NCI-H2029 (cell line): ENCODE data around the gene MAGIX.

Experiments used
- DNase-seq: peaks from one replicate; lab custom pipeline; 2025; lab: John Stamatoyannopoulos, UW

MAGIX gene

DNA sequence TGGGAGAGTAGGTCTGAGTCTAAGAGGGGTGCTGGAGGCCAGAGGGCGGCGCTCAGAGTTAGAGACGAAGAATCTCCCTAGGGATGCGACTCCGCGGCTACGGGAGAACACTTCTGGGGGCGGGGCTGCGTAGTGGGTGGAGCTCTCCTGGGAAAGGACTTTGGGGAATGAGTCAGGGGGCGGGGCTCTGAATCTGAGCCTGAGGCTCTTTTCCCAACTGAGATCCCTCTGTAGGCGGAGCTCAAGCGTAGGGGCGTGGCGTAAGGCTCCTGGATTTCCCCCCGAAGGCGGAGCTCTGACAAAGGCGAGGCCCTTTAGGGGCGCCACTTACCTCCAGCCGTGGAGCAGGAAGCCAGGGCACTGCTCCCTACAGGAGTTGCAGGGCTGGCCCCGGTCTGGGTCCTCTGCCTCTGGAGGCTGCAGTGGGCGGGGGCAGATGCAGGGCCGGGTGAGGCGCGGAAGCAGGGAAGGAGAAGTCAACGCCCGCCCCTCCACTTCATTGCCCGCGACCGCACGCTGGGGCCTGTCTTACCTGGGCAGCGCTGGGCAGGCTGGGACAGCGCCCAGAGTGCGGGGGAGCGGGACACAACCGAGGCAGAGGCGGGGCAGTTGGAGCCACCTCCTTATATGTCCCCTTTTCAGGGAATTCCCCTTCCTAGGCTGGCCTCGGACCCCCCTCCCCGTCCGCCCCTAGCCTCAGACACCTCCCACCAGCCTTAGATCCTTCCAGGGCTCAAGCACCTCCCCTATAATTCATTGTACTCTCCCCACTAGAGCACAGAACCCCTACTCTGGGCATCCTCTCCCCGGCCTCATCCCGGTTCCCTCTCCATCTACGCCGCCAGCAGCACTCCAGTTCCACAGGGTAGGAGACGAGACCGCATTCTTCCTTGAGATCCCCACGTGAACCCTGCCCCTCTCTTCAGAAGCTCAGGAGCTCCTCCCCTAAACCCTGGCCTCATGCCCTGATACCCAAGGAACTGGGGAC, 22.0 kb downstream of the MAGIX start:
- peak; percentile 86 for DNase-seq

DNA sequence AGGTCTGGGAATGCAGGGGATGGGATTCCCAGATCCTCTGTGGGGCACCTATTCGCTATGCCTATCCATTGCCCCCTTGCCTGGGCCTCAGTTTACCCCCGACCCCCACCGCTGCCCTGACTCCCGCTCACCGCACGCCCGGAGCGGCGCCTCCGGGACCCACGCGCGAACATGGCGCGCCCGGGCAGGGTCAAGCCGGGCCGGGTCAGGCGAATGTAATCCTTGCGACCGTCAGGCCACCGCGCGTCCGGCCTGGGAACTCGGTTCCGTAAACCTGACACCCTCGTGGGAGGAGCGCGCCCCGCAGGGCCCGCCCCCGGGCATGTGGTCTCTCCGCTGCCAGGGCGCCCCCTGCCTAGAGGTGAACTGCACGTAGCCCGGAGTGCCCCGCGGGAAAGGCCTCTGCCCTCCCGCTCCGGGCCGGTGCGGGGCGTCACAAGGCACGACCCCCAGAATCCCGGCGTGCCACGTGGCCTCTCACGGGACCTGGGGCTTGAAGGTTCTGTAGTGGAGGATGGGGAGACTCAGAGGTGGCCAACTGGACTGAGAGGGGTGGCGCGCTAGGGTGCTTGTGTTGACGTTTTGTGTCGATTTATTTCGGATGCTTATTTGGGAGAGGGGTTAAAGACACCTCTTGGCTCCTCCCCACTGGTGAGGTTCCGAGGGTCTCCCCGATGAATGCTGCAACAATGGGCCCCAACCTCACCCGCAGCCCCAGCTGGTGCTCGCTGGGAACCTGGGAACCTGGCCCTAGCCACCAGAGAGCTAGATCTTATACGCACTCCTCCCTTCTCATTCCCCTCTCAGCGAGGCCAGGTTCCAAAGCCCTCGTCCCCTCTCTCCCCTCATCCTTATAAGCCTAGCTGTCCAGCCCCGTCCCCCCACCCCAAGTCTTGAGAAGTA, 23.8 kb downstream of the MAGIX start, which contains the start of gene PRICKLE3:
Gene PRICKLE3, minus strand, starts transcription at position 249 of the 903 bp plus-strand sequence. Its CDS starts 76 bp downstream, at position 173.
- DNase-seq: peak; percentile 48

GRCh38 chrX:49187028-49187394, 24.5 kb downstream of the MAGIX start:
- no peak for DNase-seq

DNA sequence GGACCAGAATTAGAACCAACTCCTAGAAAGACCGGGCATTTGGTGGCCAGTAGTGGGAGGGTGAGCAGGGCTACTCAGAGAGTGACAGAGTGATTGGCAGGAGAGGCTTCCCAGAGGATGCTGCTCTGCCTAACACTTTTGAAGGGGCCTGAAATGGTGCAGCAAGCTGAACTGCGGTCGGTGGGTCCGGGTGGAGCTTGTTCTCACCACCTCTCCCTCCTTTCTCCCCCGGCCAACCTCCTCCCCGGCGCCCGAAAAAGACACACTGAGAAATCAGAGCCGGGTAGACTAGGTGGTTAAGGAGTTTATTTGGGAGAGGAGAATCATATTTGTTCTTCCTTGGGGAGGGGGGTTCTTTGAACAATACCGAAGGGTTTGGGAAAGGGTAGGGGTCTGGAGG, 25.0 kb downstream of the MAGIX start:
- no peak for DNase-seq

DNA sequence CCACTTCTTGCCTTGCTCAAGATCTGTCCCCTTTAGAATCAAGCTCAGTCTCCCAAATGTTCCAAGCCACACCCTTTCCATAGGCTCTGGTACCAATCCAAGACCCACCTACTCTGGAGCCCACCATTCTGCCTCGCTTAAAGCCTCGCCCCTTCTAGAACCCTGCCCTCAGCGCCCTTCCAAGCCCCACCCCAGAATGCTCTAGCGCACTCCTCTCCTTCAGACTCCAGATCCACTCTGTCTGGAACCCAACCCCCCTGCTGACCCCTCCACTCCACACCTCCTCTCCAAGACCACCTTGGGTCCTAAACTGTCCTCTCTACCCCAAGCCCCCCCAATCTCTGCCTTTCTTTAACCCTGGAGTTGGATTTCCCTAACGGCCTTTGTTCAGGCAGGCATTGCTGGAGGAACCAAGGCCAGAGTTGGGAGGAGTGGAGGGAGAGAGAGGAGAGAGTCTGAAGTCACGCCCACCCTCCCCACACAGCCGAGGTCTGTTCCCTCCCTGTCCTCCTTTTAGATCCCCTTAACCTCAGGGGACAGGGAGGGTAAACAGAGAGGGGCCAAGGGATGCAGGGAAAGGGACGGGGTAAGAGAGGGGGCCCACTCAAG, 26.0 kb downstream of the MAGIX start:
- DNase-seq: no peak

DNA sequence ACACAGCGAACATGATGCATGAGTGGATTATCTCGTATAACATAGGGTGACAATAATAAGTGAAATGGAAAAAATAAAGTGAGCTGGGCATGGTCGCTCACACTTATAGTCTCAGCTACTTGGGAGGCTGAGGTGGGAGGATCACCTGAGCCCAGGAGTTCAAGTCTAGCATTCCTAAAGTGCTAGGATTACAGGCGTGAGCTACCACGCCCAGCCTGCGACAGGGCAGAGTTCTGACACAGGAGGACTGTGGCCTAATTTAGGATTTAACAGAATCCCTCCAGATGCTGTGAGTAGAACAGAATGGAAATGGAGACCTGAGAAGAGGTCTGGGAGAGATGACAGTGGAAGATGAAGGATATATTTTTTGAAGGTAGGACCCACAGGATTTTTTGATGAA, 27.0 kb downstream of the MAGIX start:
- no peak for DNase-seq

GRCh38 chrX:49190821-49191573, 28.4 kb downstream of the MAGIX start:
- DNase-seq: peak; percentile 96

DNA sequence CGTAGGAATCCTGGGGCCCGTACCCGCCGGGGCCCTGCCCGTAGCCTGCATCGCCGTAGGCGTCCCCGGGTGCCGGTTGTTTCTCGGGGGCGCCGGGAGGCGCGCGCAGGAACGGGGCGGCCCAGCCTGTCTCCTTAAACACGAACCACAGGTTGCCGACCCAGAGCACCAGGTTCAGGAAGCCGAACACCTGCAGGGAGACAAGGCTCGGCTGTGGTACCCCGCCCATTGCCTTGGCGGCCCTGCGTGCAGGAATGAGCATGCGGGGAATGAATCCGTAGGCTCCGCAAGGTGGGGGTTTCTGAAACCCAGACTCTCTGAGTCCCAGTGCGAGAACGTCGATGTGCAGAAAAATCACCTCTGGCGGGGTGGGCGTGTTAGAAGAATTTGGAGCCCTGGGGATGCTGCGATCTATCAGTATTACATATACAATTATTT, 29.0 kb downstream of the MAGIX start:
- DNase-seq: no peak

DNA sequence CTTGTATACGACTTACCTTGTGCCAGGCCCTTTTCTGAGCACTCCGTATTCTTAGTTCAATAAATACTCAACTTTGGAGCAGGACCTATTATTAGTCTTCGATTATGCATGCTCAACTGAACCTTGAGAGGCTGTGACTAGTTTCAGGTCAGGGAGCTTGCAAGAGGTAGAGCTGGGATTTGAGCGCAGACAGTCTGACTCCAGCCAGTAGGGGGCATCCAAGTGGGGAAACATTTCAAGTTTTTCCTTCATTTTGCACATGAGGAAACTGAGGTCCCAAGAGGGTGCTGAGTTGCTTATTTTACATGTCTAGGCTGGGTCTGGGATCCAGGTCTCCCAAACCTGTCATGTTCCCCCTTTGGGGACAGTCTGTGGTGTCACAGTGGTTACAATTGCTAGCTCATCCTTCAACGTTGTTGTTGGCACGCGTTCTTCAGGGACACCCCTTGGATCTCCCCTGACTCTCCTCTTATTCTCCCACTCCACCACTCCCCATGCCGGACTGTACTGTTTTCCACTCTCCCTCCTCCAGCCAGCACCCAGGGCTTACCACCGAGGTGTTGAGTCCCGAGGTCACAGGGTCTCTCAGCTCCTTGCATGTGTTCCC, 30.3 kb downstream of the MAGIX start:
- DNase-seq: no peak

DNA sequence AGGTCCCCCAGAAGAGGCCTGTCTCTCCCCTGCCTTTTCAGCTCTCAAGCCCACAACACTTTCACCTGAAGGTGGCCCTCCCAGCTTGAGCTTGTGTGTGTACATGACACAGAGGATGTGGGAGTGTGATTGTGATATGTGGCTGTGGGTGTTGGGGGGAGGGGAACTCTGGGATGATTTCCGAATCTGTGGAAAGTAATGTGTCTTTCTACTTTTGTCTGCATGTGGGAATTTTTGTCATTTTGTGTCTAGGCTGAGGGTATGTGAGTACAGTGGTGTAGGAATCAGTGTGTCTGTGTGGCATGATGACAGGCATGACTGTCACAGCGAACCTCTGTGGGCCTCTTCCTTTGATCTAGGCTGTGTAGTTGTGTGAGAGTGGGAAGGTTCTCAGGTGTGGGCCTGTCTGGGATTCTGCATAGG, 31.0 kb downstream of the MAGIX start:
- no peak for DNase-seq

DNA sequence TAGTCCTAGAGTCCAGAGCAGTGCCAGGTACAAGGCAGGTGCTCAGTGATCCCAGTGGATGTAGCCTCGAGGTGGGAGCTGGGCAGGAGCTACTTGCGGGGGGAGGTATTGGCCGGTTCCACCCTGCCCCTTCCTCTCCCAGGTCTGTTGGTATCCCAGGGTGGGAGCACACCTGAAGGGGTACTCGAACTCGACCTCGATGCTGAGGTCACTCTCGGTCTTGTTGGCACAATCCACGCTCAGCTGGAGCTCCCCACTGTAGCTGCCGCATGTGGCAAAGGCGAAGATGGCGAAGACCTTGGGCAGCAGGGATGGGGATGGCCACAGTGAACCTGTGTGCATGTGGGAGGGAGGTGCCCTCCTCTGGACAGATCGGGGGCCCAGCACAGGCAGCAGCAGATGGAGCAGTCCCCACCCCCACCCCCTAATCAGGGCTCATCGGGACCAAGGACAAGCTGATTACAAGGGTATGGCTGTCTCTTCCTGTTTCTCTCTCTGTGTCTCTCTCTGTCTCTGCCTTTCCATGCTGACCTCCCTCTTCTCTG, 35.1 kb downstream of the MAGIX start:
- no peak for DNase-seq

DNA sequence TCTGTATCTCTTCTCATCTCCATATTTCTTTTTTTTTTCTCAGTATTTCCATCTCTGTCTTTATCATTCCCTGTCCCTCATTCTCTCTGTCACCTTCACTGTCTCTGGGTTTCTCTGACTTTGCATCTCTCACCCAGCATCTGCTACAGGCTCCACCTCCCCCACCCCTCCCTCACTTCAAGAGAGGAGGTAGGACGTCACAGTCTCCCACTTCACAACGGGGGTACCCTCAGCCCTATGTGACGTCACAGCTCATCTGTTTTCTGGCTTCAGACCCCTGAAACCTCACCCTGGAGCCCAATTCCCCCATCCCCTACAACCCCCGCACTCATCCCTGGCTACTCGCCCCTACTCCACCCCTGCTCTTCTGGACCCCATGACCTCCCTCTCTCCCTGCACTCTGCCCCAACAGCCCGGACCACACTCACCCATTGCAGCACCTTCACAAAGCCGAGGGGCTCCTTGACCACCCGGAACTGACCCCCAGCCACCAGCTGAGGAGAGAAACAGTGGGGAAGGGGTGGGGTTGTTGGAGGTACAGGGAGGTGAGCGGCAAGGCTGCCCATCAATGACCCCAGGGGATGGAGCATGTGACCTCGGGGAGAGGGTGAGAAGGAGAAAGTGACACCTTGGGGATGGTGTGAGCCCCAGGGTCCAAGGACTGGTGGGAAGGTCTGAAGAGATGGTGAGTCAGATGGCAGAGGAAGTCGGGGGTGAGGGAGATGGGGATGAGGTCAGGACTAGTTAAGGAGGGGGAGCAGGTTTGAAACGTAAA, 36.2 kb downstream of the MAGIX start:
- no peak for DNase-seq

DNA sequence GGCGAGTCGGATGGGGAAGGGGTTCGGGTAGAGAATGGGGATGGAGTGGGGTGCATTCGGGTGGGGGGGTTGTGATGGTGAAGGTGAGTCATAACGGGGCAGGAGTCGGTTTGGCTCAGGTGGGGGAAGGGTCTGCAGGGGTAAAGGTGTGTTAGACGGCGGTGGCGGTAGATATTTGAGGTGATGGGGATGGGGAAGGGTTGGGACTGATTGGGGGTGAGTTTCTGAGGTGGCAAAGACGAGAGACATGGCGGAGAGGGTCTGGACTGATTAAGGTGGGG, 36.7 kb downstream of the MAGIX start:
- DNase-seq: no peak

GRCh38 chrX:49199906-49200771, 37.6 kb downstream of the MAGIX start, which contains the start of gene SYP:
Gene SYP (minus strand): TSS chrX:49200193. CDS start chrX:49200186, 7 bp downstream.
- DNase-seq: peak; percentile 68

DNA sequence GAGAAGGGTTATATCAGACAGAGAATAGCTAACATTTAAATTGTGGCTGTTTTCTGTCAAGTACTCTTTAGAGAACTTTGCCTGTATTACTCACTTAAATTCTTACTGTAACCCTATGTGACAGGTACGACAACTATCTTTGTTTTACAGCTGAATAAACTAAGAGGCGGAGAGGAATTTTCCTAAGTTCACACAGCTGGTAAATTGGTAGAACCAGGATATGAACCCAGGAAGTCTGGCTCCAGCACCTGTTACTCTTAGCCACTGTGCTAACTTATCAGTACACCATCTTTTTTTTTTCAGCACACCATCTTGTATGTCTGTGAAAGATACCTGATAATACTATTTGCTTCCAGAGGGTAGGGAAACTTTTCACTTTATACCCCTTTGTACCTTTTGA, 39.5 kb downstream of the MAGIX start:
- DNase-seq: no peak

DNA sequence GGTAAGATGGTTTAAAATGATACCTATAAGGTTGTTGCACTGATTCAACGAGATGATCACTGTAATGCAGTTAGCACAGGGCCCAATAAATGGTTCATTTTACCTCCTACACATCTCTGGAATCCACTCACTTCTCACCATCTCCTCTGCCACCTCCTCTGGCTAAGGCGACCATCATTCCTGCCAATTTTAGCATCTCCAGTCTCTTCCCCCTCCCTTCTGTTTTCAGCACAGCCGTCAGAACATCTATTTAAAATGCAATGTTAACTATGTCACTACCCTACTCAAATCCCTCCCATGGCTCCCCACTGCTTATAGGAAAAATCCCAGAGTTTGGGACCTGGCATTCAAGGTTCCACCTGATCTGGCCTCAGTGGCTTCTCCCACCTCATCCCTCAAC, 41.0 kb downstream of the MAGIX start:
- DNase-seq: no peak

- no peak for DNase-seq
Measured at GRCh38 chrX:49204017-49204416, 41.5 kb downstream of the MAGIX start.

DNA sequence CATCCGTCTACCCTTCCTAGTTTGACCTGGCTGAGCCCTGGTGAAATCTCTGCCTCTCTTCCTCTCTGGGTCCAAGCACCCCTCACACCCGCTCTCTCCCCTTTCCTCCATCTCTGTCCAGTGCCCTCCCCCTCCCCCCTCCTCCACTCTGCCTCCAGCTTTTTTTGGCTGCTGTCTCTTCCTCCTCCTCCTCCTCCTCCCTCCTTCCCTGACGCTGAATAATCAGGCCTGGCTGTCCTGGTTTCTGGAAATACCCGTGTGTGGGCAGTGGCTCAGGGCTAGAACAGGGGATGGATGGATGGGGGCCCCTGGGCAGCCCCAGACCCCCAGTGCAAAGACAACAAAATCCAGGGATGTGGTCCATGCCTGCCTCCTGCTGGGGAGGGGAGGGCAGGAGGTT, 42.2 kb downstream of the MAGIX start:
- DNase-seq: no peak

GRCh38 chrX:49205443-49205842, 42.9 kb downstream of the MAGIX start:
- DNase-seq: no peak
